HG03342 (cell line): ENCODE data around the gene OR13C2.
"Not testable (repeated sequence)": the region's sequence is repeated elsewhere in the genome, so short reads cannot be mapped to it uniquely, and the experiment has no call there.

Source experiments
- ATAC-seq: cut with Tn5 transposase; IDR thresholded peaks from one replicate; pipeline ENCODE4 v1.9.1; 2021; ENCODE audit warnings: mild to moderate bottlenecking, moderate library complexity; ENCODE audit not compliant: unreplicated experiment

OR13C2 gene

DNA sequence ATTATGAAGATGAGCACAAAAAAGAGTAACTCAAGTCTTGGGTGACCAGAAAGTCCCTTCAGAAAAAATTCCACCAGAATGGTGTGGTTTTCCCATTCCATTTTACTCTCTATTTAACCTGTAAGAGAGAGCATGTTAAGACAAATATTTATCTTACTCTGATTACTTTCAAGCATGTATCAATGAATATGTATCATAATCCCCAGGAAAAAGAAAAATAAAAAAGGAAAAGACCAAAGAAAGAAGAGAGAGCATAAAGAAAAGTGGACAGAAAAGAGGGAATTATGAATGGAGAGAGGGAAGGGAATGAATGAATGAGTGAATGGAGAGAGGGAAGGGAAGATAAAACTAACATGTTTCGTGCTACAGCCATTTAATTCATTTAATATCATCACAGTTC, at the start of gene OR13C2:
TSS of gene OR13C2 (minus strand) at position 101 of the 400 bp plus-strand sequence. CDS start at position 101, 0 bp downstream.
- not testable (repeated sequence) for ATAC-seq

DNA sequence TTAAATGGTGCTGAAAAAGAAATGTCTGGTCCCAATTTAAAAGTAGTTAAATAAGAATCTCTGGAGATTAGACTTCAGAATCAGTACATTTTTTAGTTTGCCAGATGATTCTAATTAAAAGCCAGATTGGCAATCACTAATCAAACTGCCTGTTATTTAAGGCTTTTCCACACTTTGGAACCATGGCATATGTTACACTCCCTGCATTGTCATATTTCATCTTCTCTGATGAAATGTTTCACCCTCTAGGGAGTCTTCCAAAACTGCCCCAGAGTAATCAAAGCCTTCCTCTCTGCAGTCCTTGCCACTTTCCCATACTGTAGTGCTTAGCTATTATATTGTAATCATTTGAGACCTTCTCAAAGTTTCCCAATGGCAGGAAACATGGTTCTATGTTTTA, 30.0 kb upstream of the OR13C2 start:
- ATAC-seq: no peak

- no peak for ATAC-seq
These were observed 28.6 kb upstream of the OR13C2 start for GRCh38 chr9:104633976-104634520.

DNA sequence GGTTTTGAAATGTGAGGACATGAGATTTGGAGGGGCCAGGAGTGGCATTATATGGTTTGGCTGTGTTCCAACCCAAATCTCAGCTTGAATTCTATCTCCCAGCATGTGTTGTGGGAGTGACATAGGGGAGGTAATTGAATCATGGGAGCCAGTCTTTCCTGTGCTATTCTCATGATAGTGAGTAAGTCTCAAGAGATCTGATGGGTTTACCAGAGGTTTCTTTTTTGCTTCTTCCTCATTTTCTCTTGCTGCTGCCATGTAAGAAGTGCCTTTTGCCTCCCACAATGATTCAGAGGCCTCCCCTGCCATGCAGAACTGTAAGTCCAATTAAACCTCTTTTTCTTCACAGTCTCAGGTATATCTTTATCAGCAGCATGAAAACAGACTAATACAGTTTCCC, 20.5 kb upstream of the OR13C2 start:
- not testable (repeated sequence) for ATAC-seq

- no peak for ATAC-seq
These were observed 12.7 kb upstream of the OR13C2 start, which contains the start of gene OR13C9 for GRCh38 chr9:104618104-104618503. Gene OR13C9, minus strand, starts transcription at chr9:104618204. Its CDS starts 0 bp downstream, at chr9:104618204.

DNA sequence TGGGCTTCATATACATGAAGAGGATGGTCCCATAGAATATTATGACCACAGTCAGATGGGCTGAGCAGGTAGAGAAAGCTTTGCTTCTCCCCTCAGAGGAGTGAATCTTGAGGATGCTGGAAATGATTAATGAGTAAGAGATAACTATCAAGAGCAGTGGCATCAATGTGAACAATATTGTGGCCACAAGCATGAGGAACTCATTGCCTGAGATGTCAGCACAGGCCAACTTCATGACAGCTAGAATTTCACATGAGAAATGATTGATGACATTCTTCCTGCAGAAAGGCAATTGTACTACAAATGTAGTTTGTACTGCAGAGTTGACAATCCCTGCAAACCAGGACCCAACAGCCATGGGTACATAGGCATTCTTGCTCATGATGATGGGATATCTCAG, 12.0 kb upstream of the OR13C2 start:
- ATAC-seq: no peak

DNA sequence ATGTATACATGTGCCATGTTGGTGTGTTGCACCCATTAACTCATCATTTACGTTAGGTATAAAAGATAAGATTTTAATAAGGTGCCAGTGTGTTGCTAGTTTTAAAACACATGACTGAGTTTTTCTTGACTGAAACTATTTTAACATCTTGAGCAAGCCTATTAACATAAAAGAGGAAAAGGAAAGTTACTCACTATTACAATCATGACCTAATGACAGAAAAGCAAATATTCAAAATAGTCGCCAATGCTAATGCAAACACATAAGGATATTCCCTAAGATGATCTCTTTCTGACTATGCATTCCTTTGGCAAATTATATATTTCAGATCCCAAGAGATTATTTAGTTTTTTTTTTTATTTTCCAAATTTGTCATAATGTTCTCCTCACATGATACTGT, 5.8 kb upstream of the OR13C2 start:
- no peak for ATAC-seq

DNA sequence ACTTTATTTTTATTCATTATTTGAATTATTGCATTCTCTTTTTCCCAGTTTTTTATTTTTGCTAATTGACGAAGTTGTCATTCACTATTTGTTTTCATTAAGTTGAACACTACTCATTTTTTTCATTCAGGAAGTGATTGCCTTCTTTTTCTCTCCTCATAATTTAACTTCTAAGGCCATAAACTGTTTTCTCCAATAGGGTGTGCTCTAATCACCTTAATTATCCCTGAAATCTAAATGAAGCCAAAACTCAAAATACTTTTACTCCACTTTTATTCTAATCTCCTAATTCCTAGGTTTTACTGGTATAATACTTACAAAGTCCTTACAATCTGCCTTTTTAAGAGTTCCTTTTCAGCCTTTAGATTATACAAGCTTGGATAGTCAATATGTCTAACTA, 2.9 kb upstream of the OR13C2 start:
- ATAC-seq: no peak

- no peak for ATAC-seq
These were observed 725 bp upstream of the OR13C2 start for GRCh38 chr9:104606152-104606551.

DNA sequence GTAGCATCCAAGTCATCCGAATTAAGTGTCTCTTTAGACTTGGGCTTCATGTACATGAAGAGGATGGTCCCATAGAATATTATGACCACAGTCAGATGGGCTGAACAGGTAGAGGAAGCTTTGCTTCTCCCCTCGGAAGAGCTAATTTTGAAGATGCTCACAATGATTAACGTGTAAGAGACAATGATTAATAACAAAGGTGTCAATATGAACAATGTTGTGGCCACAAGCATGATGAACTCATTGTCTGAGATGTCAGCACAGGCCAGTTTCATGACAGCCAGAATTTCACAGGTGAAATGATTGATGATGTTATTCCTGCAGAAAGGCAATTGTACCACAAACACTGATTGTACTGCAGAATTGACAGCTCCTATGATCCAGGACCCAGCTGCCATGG, 626 bp downstream of the OR13C2 start:
- ATAC-seq: no peak

GRCh38 chr9:104599313-104599712, 6.1 kb downstream of the OR13C2 start, which contains the start of gene OR13C5:
Gene OR13C5, minus strand, starts transcription at chr9:104599413. Its CDS starts 0 bp downstream, at chr9:104599413.
- ATAC-seq: not testable (repeated sequence)

GRCh38 chr9:104598749-104599148, 6.7 kb downstream of the OR13C2 start:
- ATAC-seq: not testable (repeated sequence)

- no peak for ATAC-seq
These were observed 15.8 kb downstream of the OR13C2 start for GRCh38 chr9:104589626-104590025.

- no peak for ATAC-seq
These were observed 18.8 kb downstream of the OR13C2 start for GRCh38 chr9:104586496-104587180.

GRCh38 chr9:104580562-104580961, 24.9 kb downstream of the OR13C2 start:
- no peak for ATAC-seq

GRCh38 chr9:104577263-104577662, 28.2 kb downstream of the OR13C2 start:
- no peak for ATAC-seq

DNA sequence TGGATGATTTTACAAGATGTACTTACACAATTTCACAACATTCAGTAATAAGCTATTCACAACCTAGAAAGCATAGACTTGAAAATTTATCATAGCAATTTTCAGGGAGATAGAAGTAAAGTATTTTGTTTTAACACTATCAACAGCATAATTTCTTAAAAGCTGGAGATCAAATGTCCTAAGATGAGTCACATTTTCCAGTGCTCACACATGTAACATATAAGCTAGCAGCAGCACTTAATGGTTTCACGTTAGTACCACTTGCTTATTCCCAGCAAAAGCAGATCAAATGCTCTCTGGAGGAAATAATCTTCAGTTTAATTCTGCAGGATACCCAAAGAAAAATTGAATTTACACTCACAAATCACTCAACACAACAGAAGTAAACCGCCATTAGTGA, 30.0 kb downstream of the OR13C2 start:
- ATAC-seq: no peak

DNA sequence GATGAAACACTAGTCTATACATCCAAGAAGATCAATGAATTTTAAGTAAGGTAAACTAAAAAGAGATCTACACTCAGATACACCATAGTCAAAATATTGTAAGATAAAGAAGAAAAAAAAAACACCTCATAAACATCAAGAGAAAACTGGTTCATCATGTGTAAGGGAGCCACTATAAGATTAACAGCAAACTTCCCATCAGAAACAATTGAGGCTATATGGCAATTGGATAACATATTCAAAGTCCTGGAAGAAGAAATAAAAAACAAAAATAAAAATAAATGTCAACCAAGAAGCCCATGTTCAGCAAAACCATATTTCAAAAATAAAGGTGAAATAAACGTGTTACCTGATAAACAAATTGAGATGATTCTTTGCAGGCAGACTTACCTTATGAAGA, 32.8 kb downstream of the OR13C2 start:
- ATAC-seq: no peak

DNA sequence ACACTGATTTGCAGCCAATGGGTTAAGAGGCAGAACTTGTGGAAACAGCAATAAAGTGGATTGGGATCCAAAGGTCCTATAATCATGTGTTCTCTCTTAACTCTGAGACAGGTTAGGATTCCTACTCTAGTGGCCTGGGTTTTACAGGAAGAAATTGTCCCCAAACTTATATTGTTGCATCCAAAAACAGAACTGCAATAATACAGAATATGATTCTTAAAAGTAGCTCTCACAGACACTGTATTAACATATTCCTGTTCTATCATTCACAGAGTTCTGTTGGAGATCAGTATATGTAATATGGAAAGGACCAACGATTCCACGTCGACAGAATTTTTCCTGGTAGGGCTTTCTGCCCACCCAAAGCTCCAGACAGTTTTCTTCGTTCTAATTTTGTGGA, 36.6 kb downstream of the OR13C2 start, which contains the start of gene OR13C8:
TSS of gene OR13C8 (plus strand) at position 301 of the 400 bp plus-strand sequence. CDS start at position 301, 0 bp downstream.
- no peak for ATAC-seq

GRCh38 chr9:104564358-104564757, 41.1 kb downstream of the OR13C2 start:
- ATAC-seq: no peak

DNA sequence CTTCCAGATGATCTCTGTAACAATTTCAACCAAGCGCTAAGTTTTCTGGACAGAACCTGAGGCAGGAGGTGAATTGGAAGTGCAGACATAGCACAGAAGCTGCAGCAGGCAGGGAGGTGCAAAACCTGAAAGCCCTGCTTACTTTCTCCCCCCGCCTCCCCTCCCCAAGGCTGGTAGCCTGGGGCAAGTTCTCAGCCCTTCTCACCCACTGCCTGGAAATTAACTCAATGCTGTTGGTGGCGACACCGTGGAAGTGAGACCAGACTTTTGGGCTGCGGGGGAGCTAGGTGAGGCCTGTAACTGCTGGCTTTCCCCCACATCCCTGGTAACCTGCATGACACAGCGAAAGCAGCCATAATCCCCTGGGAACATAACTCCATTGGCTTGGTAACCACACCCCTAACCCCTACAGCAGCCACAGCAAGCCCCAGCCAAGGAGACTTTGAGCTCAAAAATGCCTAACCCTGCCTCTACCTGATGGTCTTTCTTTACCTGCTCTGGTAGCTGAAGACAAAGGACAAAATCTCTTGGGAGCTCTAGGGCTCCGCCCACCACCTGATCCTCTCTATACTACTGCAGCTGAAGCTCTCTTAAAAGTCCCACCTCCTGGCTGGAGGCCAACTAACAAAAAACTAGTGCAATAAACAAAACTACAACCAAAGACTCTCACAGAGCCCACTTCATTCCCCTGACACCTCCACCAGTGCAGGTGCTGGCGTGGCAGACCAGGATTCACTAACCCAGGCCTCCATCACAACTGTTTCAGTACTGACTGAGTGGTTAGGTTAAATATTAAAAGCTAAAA, 48.4 kb downstream of the OR13C2 start:
- no peak for ATAC-seq

DNA sequence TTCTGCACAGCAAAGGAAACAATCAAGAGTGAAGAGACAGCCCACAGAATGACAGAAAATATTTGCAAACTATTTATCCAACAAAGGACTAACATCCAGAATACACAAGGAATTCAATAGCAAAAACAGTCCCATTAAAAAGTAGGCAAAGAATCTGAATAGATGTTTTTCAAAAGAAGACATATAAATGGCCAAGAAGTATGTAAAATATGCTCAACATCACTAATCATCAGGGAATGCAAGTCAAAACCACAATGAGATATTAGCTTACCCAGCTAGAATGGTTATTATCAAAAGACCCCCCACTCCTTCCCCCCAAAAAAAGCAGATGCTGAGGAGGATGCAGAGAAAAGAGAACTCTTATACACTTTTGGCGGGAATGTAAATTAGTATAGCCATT, 49.9 kb downstream of the OR13C2 start:
- no peak for ATAC-seq
